CD4-positive, alpha-beta T cell treated with Interleukin-4 for 1 hour (primary cell): ENCODE results near the gene AGAP3.

Experiments
- DNase-seq, 2 donors: peaks; one replicate each; pipeline ENCODE4 v3.0.0-alpha.2; 2020 to 2022

The AGAP3 gene

DNA sequence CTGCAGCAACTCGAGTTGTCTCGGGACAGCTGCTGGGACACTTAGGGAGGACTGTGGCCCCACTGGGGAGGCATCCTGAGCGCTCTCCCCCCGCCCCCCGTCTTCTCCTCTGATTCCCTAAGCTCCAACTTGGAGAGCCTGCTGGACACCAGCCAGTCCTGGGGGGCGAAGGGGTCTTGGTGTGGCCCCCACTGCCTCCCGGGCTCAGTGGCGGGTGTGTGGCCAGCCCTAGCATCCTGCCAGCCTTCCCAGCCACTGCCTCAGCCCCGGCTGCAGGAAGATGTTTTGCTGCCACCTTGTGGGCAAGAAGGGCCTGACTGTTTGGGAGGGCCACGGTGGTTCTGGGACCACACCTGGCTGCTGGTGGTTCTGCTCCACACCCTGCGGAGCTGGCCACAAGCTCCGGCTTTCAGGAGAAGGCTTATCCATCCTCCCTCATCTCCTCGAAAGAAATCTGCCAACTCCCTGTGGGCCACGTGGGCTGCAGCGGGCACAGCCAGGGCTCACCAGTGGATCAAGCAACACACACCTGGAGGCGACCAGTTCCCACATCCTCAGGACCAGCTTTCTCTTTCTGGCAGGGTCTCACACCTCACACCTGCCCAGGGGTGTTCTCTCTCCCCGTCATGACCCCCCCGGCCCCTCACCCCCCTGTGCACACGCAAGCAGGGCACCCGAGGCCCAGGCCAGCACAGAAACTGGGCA is 24.8 kb downstream of the AGAP3 start:
- peak; percentile 75 to 77 for DNase-seq

DNA sequence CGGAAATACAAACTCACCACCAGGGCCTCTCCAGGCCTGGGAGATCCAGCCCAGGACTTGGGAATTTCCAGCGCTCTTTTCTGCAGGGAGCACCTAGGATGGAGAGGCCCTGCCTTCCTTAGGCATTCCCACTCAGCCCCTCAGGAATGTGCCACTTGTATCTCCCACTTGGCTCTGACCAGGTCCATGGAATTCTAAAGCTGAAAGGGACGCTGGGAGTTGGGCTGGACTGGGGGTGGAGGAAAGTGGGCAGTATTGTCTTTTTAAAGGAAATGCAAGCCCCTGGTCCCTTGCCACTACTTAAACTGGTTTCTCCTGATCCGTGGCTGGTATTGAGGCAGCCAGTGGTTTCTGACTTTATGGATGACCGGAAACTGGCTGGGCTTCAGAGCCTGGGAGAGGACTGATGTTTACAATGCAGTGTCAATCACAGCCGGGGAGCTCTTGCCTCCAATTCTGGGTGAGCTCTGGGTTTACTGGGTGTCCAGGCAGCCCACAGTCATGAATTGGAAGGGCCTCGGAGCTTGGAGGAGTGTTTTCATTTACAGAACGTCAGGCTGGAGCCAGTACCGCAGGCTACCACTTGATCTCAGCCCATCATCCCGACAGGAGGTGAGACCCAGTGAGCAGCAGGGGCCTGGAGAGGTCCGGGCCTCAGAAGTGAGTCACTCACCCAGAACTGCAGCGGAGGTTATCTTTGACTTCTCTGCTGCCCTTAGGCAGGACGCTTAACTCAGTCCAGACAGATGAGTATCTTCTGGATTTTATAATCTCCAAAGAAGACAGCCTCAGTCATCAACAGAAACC is 27.3 kb downstream of the AGAP3 start:
- no peak for DNase-seq

DNA sequence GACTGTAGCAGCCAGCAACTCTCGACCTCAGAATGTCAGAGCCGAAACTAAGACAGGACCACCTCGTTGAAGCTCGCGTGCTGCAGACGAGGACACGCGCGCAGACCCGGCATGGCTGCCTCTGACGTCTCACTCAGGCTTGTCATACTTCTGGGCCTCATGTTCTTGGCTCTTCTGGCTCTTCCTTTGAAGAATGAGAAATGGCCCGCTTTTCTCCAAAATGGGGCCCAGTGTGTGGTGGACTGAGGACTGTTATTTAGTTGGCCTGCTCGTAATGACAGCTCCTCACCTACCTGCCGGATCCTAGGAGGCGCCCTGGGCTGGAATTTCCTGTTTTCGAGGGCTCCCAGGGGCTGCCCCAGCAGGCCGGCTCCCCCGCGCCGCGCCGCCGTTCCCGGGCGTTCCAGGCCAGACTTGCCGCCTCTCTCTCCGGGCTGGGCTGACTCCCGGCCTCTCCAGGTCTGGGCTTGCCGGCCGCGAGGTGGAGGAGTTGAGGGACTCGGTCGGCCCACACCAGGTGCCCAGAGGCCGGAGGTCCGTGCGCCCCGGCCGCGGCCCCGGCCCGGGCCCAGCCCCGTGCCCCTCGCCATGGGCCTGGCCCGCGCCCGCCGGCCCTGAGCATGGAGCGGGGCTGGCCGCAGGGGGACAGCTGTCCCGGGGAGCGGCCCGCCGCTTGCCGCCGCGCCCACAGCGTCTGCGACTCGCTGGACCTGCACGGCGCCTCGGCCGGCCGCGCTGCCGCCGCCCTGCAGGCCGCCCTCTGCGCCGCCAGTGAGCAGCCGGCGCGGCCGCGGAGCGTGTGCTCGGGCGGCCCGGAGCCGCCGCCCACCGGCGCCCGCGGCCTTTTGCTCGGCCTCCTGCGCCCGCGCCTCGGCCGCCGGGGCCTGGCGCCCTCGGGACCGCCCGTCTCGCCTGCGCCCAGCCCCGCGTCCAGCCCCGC is 28.1 kb downstream of the AGAP3 start:
- no peak for DNase-seq

DNA sequence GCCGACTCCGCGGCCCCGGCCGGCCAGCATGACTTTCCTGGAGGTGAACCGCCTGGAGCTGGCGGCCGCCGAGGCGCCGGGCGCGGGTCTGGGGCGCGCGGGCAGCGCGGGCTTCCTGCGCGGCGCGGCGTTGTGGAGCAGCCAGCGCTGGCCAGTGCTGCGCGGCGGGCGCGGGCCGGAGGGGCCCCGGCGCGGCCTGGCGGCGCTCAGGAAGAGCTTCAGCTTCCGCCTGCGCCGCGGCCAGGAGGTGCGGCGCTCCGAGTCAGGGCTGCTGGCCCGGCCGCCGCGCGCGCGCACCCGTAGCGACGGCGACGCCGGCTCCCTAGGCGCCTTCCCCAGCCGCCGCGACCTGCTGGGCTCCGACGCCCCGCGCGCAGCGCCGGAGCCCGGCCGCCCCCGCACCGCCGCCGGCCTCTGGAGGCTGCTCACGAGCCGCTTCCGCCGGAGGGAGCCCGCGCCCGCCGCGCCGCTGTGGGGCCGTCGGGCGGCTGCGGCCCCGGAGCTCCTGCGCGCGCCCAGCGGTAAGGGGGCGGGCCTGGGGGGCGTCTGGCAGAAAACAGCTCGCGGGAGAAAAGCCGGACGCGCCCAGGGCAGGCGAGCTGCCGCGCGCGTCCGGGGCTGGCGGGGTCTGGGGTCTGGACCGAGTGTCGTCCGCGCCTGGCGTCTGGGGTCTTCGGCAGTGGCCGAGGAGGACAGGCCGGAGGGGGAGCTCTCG is 29.0 kb downstream of the AGAP3 start:
- peak in 1 of 2 donors; percentile 22 for DNase-seq

DNA sequence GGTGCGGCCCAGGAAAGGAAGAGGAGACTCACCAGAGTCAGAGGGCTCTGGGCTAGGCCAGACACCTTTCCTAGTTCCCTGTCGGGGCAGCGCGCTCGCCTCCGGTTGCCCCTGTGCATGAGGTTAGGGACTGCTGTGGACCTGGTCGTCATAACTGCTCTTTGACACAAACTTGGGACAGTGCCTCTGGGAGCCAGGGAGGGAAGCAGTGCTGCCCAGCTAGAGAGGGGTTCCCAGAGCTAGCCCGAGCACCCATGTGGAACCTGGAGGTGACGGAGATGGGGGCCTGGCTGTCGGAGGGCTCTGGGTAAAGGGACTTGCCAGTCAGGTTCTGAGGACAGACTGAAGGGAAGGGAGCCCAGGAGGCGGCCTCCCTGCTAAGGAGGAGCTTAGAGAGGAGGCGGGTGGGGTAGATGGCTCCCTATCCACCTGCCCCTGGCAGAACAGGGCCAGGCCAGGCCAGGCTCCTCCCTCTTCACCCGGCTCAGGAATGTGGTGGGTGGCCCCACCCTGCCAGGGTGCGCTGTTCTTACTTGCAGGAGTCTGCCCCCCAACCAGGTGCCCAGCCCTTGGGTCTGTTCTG is 29.7 kb downstream of the AGAP3 start:
- no peak for DNase-seq

DNA sequence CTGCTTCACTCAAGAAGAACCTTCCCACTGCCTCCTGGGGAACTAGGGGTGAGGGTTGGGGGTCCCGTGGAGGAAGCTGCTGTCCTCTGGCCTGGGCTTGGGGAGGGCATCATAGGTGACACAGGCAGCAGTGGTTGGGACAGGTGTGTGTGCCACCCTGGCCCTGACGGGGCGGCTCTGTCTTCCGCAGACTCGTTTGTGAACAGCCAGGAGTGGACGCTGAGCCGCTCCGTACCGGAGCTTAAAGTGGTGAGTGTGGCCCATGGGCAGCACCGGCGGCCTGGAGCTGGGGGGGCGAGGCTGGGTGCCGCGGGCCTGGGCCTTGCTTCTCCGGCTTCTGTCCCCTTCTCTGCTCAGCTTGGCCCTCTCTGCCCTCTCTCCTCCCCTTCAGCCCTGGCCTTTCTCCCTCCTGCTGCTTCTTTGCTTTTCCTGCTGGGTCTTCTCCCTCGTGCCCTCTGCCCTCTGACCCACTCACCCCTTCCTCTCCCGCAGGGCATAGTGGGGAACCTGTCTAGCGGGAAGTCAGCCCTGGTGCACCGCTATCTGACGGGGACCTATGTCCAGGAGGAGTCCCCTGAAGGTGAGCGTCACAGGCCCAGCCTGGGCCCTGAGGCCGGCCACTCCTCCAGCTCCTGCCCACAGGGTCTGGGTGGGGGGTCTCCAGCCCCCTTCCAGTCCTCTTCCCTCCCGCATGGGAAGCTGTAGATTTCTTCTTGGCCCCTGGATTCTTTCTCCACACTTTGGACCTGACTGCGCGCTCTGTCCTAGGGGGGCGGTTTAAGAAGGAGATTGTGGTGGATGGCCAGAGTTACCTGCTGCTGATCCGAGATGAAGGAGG is 30.5 kb downstream of the AGAP3 start:
- DNase-seq, result no peak

DNA sequence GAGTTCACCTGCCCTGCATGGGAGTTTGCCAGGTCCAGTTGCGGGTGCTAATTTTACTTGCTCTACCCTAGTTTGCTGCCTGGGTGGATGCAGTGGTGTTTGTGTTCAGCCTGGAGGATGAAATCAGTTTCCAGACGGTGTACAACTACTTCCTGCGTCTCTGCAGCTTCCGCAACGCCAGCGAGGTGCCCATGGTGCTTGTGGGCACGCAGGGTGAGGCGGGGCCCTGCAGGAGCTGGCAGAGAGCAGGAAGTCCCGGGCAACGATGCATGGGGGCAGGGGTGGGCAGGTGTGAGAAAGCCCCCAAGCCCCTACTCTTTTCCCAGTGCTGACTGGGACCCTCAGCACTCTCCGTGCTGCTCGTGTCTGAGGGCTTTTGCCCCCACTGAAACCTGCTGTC is 31.3 kb downstream of the AGAP3 start:
- DNase-seq, result peak; percentile 28 to 50

DNA sequence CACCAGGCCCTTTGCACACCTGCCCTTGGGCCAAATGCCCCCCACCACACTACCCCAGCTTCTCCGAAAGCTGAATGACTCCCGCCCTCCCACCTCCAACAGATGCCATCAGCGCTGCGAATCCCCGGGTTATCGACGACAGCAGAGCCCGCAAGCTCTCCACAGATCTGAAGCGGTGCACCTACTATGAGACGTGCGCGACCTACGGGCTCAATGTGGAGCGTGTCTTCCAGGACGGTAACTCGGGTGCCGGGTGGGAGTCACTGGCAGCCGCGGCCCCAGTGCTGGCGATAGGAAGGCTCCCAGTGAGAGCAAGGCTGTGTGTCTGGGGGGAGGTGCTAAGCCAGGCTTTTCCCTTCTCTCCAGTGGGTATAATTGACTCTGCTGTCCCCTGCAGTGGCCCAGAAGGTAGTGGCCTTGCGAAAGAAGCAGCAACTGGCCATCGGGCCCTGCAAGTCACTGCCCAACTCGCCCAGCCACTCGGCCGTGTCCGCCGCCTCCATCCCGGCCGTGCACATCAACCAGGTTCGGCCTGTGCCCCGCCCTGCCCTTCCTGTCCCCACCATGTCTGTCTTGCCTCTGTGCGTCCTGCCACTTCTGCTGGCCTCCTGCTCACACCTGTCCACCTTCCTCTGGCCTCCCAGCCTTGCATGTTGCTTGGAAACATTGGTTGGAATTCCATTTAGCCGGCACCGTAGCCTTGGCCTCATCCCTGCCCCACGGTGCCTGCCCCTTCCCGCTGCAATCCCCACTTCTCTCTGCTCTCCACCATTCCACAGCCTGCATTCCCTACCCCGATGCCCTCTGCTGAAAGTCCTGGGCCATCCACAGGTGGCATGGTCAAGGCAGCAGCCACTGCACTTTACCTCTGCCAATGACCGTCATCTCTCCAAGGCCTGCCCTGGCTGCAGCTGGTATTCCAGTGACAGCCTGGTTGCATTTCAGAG is 32.1 kb downstream of the AGAP3 start:
- DNase-seq, result no peak

DNA sequence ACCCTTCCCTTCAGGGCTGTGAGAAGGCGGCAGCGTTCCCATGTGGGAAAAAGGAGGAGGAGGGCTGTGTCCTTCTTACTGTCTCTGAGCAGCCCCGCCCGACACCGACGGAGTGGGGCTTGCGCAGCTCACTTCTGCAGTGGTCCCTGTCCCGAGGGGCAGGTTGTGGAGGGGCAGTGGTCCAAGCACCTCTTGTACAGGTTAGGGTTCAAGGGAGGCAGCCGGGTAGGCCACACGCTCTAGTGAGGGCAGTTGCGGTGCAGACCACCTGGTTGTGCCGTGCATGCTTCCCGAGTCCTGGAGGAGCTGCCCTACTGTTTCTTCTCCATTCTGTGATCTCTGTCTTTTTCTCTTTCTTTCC is 32.8 kb downstream of the AGAP3 start:
- no peak for DNase-seq

DNA sequence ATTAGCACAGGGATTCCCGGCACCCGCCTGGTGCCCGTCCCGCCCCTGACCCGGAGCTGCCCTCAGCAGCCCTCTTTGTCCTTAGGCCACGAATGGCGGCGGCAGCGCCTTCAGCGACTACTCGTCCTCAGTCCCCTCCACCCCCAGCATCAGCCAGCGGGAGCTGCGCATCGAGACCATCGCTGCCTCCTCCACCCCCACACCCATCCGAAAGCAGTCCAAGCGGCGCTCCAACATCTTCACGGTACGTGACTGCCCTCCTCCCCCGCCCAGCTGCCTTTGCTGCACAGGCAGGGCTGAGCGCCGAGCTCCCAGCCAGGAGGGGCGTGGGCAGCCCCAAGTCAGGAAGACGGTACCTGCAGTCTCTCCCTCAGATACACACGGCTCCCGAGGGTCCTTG is 33.6 kb downstream of the AGAP3 start:
- DNase-seq, result no peak

DNA sequence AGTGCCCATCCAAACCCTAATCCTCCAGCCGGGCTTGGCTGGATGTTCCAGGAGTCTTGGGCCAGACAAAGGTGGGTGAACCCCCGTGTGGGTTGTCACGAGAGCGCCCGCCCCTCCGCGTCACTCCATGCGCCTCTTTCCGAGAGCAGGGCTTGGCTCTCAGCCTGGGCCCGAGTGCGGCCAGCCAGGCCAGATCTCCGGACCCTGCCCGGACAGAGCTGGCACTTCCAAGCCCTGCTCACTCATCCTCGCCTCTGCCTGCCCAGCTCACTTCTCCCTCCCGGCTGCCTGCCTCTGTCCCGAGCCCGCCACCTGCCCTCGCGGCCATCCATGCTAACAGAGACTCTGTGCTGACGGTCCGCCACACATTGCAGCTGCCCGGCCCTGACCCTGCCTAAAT is 34.6 kb downstream of the AGAP3 start:
- no peak for DNase-seq

DNA sequence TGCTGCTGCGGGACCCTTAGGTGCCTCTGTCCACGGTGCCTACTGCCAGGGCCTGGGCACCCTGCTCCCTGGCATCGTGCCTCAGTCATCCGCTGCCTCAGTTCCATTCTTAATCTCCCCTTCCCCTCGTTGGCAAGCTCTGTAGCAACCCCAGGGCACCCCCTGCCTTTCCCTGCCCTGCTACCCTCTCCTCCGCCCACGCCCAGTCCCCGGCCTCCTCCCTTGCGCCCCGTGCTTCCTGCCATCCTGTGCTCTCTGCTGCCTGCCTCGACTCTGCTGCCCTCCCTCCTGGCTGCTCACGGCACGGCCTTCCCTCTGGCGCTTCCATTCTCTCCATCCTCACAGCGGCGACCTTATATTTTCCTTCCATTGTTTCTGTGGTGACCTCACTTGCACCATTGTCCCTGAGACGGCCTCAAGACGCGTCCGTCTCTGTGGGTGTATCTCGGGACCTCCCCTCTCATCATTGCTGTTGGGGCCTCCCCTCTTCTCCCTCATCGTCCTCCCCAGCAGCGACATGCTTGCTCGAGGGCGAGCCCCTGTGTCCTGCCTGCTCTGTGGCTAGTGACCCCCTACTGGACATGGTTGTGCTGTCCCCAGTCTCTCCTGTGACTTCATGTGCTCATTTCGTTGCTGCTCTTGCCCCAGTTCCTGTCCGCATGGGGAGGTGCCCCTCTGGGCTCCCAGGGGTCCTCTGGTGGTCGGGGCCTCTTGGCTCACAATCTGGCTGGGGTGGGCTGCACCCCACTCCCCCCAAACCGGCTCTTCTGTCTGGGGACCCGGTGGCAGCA is 35.3 kb downstream of the AGAP3 start:
- DNase-seq, result no peak

DNA sequence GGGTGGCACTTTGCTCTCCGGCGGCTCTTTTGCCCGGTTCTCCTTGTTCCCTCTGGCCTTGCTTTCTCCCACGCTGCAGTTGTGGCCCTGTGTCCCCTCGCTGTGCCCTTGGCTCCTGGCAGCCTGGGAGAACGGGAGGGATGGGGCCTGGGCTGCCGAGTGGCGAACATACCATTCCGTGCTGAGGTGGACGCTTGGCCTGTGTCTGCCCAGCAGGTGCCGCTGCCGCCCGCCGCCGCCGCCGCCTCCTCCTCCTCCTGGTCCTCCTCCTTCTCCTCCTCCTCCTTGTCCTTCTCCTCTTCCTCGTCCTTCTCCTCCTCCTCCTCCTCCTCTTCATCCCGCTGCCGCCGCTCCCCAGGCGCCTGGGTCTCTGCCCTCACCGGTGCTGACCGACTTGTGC is 36.0 kb downstream of the AGAP3 start:
- no peak for DNase-seq

DNA sequence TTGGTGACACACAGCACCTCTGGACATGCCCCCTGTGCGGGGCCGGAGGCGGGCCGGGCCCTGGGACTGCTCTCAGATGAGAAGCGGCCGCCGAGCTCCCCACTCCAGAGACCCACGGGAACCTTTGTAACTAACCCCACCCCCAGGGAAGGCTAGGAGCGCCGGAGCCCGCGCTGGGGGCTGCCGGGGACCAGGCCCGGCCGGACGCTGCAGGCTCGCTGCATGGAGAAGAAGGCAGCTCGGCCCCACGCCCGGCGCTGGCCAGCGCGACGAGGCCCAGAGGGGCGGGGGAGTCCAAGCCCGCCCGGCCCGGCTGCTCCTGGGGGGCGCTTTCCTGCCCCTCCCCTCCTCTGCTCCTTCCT is 36.5 kb downstream of the AGAP3 start:
- DNase-seq, result no peak

DNA sequence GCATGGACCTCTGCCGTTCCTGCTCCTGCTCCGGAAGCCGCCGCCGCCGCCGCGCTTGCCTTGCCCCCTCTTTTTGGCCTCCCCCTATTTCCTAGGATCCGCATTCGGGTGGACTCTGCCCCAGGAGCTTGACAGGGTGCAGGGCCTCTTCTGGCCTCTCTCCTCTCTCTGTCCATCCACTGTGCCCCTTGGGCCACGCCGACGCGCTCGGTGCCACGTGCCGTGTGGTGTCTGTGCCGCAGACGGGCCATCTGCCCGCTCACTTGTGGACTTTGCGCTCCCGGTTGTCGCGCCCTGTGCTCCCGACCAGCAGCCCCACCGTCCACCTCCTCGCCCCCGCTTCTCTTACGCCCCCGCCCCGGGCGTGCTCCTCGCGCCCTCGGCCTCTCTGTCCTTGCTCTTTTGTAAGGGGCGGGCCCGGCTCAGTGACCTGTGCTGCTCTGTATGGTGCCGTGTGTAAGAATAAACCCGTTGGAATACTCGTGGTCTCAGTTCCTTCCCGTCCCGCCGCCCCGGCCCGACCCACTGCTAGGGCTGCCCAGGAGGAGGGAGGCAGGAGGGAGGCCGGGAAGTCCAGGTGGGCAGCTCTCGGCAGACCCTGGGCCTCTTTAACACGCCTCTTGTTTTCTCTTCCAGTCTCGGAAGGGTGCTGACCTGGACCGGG is 37.0 kb downstream of the AGAP3 start:
- no peak for DNase-seq

DNA sequence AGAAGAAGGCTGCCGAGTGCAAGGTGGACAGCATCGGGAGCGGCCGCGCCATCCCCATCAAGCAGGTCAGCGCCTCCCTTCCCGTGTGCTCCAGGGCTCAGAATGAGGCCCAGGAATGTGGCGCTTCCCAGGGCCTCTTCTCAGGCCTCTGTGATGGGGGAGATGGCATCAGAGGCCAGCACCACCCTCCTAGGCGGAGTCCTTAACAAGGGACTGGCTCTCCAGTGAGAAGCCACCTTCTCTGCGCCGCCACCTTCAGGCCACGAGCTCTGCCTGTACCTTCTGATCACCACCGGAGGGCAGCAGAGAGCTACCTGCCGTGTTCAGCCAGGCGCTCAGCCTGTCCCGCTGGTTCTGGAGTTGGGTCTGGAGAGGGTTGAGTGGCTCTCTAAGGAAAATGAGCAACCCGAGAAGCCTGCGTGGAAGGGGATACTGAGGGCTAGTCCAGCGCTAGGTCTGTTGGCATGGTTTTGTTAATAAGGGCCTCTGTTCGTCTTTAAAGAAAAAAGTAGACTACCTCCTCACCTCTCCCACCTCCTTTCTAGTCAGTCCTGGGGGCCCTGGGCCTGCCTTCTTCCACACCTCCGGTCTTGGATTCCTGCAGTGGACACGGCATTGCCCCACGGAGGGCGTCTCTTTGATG is 37.7 kb downstream of the AGAP3 start:
- peak; percentile 82 to 84 for DNase-seq

DNA sequence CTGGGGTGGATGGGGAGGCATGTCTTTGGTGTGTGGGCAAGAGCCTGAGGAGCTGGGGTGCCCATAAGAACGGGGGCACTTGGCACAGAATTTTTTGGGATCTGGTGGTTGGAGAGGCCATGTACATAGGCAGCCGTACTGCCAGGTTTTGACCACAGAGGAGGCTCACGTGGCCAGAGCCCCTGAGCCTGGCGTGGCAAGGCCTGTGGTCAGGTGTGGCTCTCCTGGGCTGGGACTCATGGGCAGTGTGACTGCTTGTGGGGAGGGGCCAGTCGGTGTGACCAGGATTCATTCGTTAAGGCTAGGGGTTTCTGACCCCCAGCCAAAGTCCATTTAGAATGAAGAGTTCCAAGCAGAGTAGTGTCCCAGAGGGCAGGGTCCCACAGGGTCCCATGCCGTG is 38.2 kb downstream of the AGAP3 start:
- DNase-seq, result no peak

DNA sequence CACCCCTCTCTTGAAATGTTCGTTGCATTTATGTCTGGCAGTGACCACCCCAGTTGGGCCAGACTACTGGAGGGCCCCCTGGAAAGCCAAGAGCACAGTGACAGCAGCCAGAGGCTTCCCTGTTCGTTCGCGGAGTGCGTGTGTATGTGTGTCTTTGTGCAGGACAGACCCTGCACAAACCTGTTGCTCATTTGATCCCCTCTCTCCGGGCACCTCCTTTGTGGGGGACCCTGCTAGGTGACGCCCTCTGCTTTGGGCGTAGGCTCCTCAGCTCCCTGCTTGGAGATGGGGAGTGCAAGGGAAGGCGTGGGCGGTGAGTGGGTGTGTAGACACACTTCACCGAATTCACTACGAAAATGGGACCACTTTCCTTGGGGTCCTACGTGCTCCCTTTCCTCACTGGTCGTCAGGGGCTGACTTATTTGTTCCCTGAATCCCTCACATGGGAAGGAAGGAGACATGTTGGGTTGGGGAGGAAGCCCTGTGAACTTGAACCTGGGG is 38.7 kb downstream of the AGAP3 start:
- no peak for DNase-seq
